ENCODE measurements around the gene CHCHD6. TPM values are rescaled to one million over a fixed set of nuclear protein-coding genes. Genes with fewer than 3 reads are reported as not detected.

CHCHD6 gene
- total RNA-seq, 1 donor = 10.9 TPM

DNA sequence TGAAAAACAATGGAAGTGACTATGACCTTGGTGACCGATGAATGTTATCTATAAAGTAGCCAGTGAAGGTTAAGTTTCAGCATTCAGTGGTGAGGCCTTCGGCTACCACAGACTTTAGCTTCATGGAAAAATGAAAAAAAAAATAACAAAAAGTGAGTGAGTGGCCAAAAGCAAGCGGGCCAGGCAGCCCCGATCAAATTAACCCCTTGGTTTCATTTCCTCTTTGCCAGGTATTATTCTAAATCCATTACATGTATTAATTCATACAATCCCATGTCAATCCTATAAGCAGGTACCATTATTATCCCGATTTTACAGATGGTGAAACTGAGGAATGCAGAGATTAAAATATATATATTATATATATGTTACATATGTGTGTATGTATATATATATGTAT is 21.0 kb upstream of the CHCHD6 start:
- Histone ChIP-seq H3K4me1 (ENCODE audit: insufficient read depth, low read length) (peaks cover 31% of the 10 kb centered on the region), H3K27ac (ENCODE audit: low read depth, low read length) (no peak overlapping the region), H3K4me2 (ENCODE audit: insufficient read depth, low read length) (no peak overlapping the region), H3K9me3 (ENCODE audit: low read depth, low read length) (no peaks in the 10 kb centered on the region), H3K27me3 (ENCODE audit: insufficient read depth, low read length) (peaks cover 42% of the 10 kb centered on the region), H4K20me1 (ENCODE audit: insufficient read depth, low read length) (no peaks in the 10 kb centered on the region), H3K4me3 (ENCODE audit: insufficient read depth, low read length) (no peak overlapping the region), H2AFZ (ENCODE audit: low read length) (no peak overlapping the region), H3K36me3 (ENCODE audit: insufficient read depth, low read length) (no peaks in the 10 kb centered on the region), H3K79me2 (ENCODE audit: insufficient read depth, low read length) (no peaks in the 10 kb centered on the region)
- TF ChIP-seq CTCF (IDR thresholded peaks at IDR 0.05; ENCODE audit: extremely low read depth, low read depth, low read length) = no peak
- DNase-seq (ENCODE audit: insufficient read length, low spot score, missing footprints) = no peak

- DNase-seq (ENCODE audit: insufficient read length, low spot score, missing footprints) = peak; percentile 89
- Histone ChIP-seq H3K4me1 (ENCODE audit: insufficient read depth, low read length) (peaks cover 28% of the 10 kb centered on the region), H4K20me1 (ENCODE audit: insufficient read depth, low read length) (no peaks in the 10 kb centered on the region), H3K27me3 (ENCODE audit: insufficient read depth, low read length) (peaks cover 41% of the 10 kb centered on the region), H3K36me3 (ENCODE audit: insufficient read depth, low read length) (no peaks in the 10 kb centered on the region), H3K9me3 (ENCODE audit: low read depth, low read length) (no peaks in the 10 kb centered on the region), H3K79me2 (ENCODE audit: insufficient read depth, low read length) (no peaks in the 10 kb centered on the region), H3K4me3 (ENCODE audit: insufficient read depth, low read length) (no peak overlapping the region), H2AFZ (ENCODE audit: low read length) (no peak overlapping the region), H3K4me2 (ENCODE audit: insufficient read depth, low read length) (no peak overlapping the region), H3K27ac (ENCODE audit: low read depth, low read length) (no peak overlapping the region)
- TF ChIP-seq CTCF (IDR thresholded peaks at IDR 0.05; ENCODE audit: extremely low read depth, low read depth, low read length) = no peak
Observed at GRCh38 chr3:126684218-126684751, 19.8 kb upstream of the CHCHD6 start.

GRCh38 chr3:126685021-126685420 is 19.0 kb upstream of the CHCHD6 start:
- no peaks in the 10 kb centered on the region for H3K79me2 ChIP-seq (ENCODE audit: insufficient read depth, low read length)
- peaks cover 24% of the 10 kb centered on the region for H3K4me1 ChIP-seq (ENCODE audit: insufficient read depth, low read length)
- no peaks in the 10 kb centered on the region for H3K9me3 ChIP-seq (ENCODE audit: low read depth, low read length)
- peak overlapping the region; percentile 12 for H2AFZ ChIP-seq (ENCODE audit: low read length)
- no peaks in the 10 kb centered on the region for H4K20me1 ChIP-seq (ENCODE audit: insufficient read depth, low read length)
- peak overlapping the region; percentile 8 for H3K4me3 ChIP-seq (ENCODE audit: insufficient read depth, low read length)
- peaks cover 41% of the 10 kb centered on the region for H3K27me3 ChIP-seq (ENCODE audit: insufficient read depth, low read length)
- H3K36me3 ChIP-seq (ENCODE audit: insufficient read depth, low read length) = no peaks in the 10 kb centered on the region
- H3K27ac ChIP-seq (ENCODE audit: low read depth, low read length) = peak overlapping the region; percentile 20
- no peak for TF ChIP-seq CTCF (IDR thresholded peaks at IDR 0.05; ENCODE audit: extremely low read depth, low read depth, low read length)
- DNase-seq (ENCODE audit: insufficient read length, low spot score, missing footprints) = no peak
- H3K4me2 ChIP-seq (ENCODE audit: insufficient read depth, low read length) = peak overlapping the region; percentile 61

- peak overlapping the region; percentile 12 for H2AFZ ChIP-seq (ENCODE audit: low read length)
- peak overlapping the region; percentile 61 for H3K4me2 ChIP-seq (ENCODE audit: insufficient read depth, low read length)
- H3K9me3 ChIP-seq (ENCODE audit: low read depth, low read length) = no peaks in the 10 kb centered on the region
- H3K4me1 ChIP-seq (ENCODE audit: insufficient read depth, low read length) = peaks cover 24% of the 10 kb centered on the region
- no peaks in the 10 kb centered on the region for H3K36me3 ChIP-seq (ENCODE audit: insufficient read depth, low read length)
- H3K4me3 ChIP-seq (ENCODE audit: insufficient read depth, low read length) = peak overlapping the region; percentile 8
- no peaks in the 10 kb centered on the region for H3K79me2 ChIP-seq (ENCODE audit: insufficient read depth, low read length)
- no peaks in the 10 kb centered on the region for H4K20me1 ChIP-seq (ENCODE audit: insufficient read depth, low read length)
- no peak for DNase-seq (ENCODE audit: insufficient read length, low spot score, missing footprints)
- no peak for TF ChIP-seq CTCF (IDR thresholded peaks at IDR 0.05; ENCODE audit: extremely low read depth, low read depth, low read length)
- H3K27me3 ChIP-seq (ENCODE audit: insufficient read depth, low read length) = peaks cover 38% of the 10 kb centered on the region
- peak overlapping the region; percentile 20 for H3K27ac ChIP-seq (ENCODE audit: low read depth, low read length)
Observed at GRCh38 chr3:126685493-126685892, 18.5 kb upstream of the CHCHD6 start.
